Measurements from ENCODE around the gene ACSS1.

The ACSS1 gene

DNA sequence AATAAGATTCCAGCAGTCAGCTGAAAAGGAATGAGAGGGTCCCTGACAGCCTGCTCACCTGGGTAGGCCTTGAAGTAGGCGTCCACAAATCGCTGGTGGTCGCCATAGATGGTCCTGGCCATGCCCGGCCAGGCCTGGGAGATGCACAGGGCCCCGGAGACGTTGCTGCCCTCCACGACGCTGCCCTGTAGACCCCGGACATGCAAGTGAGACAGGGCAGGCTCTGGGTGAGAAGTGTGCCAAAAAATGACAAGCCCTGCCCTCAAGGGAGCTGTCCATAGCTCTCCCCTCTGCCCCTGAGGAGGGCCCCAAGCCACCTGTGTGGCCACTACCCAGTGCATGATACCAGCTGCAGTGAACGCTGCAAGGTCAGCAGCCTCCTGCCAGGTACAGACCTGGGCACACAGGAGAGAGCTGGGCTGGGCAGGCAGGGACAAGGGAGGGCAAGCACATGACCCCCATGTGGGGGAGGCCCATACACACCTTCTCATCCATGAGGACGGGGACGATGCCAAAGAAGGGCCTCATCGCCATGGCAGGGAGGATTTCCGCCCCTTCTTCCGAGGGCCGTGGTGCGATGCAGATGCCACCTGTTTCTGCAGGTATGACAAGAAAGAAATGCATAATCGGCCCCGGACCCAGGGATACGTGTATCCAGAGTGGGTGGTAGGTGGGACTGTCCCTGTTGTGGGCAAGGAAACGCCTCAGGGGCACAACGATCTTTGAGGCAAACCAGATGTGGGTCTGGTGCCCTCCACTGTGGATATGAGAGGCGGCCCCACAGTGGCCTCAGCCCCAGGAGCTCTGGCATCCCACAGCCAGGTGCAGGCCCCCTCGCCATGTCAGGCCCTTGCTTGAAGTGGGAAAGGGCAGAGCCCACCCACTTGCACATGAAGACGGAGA is 44.2 kb downstream of the ACSS1 start:
- TF ChIP-seq, protein P1, sequence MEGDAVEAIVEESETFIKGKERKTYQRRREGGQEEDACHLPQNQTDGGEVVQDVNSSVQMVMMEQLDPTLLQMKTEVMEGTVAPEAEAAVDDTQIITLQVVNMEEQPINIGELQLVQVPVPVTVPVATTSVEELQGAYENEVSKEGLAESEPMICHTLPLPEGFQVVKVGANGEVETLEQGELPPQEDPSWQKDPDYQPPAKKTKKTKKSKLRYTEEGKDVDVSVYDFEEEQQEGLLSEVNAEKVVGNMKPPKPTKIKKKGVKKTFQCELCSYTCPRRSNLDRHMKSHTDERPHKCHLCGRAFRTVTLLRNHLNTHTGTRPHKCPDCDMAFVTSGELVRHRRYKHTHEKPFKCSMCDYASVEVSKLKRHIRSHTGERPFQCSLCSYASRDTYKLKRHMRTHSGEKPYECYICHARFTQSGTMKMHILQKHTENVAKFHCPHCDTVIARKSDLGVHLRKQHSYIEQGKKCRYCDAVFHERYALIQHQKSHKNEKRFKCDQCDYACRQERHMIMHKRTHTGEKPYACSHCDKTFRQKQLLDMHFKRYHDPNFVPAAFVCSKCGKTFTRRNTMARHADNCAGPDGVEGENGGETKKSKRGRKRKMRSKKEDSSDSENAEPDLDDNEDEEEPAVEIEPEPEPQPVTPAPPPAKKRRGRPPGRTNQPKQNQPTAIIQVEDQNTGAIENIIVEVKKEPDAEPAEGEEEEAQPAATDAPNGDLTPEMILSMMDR (IDR thresholded peaks at IDR 0.05) = no peak

DNA sequence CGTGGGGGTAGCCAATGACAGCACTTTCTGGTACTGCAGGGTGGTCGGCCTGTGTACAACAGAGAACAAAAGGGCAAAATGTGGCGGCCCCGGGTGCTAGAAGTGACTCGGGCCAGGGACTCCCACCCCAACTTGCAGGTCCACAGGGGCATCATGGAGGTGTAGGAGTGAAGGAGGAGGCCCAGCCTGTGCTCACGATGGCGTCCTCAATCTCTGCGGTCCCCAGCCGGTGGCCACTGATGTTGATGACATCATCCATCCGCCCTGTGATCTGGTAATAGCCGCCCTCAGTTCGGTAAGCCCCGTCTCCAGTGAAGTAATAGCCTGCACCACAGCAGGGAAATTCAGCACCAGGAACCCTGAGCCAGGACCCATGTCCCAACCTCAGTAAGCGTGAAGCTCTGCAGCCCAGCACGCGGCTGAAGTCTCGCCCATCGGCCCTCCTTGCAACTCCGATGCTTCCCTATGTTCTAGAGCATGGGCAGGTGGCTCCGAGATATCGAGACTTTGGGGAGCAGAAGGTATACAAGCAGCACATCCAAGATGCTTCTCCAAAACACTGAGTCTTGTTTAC is 45.2 kb downstream of the ACSS1 start:
- TF ChIP-seq, protein P1 (IDR thresholded peaks at IDR 0.05) = no peak

DNA sequence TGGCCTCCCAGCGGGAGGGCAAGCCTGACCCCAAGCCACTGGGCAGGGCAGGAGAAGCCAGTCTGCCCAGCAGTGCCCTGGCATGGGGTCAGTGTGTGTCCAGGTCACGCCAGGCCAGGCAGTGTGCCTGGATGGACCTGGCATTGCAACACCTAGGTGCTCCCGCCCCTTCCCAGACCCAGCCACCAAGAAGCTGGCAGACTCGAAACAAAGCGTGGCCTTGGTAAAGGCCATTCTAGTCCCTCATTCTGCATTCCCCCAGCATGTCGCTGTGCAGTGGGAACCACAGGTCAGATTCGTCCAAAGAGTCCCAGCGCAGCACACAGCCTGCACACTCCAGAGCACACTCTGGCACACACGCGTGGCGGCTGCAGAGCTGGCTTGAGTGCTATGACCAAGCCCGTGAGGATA is 46.1 kb downstream of the ACSS1 start:
- TF ChIP-seq, protein P1 (IDR thresholded peaks at IDR 0.05) = no peak

DNA sequence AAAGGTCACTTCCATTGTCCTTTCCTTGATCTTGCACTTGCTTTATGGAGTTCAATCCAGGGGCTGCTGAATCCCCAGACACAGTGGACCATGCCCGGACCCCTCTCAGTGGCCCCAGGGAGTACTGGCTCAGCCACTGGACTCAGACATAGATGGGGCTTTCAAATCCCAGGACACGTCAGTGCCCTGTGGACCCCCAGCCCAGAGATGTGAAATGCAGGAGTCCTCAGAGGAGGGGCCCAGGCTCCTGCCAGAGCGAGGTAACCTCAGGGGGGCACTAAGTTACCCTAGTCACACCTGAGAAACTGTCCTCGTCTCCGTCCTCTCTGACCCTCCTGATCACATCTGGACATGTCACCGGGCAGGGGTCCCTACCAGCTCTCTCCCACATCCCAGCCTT is 46.7 kb downstream of the ACSS1 start:
- TF ChIP-seq, protein P1 (IDR thresholded peaks at IDR 0.05) = no peak

DNA sequence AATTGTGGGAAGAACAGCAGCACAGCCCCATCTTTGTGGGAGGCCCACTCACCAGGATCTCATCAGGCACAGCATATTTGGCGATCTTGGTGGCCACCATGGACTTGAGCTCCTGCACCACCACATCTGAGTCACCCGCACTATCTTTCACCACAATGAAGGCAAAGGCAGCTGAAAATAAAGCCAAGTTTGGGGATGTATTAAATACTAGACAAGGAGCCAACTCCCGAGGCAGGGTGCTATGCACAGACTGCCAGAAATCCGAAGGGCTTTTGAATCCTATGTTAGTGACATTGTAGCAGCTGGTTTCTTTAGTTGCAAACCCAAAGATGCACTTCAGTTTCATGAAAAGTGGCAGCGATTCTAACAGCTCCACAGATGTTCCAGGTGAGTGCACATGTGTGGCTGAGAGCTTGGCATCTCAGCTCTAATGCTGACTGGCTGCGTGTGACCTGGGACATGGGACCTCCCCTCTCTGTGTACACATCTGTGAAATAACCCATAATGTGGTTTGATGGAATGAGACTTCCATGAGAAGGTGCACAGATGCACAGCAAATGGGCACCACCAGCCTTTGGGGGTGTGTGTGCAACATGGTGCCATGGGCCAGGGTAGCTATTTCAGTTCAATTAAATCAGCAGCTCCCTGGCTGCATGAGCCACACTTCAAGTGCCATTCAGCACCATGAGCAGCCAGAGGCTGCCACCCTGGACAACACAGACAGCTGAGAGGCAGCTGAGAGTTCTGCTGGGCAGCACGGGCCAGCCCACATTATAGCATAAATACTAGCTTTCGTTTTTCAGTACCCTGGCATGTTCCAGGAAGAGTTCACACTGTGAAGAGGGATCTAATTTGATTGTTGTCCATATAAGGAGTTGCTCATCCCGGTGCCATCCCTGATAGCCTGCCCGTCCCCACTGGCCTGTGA is 48.5 kb downstream of the ACSS1 start:
- TF ChIP-seq, protein P1 (IDR thresholded peaks at IDR 0.05) = no peak

DNA sequence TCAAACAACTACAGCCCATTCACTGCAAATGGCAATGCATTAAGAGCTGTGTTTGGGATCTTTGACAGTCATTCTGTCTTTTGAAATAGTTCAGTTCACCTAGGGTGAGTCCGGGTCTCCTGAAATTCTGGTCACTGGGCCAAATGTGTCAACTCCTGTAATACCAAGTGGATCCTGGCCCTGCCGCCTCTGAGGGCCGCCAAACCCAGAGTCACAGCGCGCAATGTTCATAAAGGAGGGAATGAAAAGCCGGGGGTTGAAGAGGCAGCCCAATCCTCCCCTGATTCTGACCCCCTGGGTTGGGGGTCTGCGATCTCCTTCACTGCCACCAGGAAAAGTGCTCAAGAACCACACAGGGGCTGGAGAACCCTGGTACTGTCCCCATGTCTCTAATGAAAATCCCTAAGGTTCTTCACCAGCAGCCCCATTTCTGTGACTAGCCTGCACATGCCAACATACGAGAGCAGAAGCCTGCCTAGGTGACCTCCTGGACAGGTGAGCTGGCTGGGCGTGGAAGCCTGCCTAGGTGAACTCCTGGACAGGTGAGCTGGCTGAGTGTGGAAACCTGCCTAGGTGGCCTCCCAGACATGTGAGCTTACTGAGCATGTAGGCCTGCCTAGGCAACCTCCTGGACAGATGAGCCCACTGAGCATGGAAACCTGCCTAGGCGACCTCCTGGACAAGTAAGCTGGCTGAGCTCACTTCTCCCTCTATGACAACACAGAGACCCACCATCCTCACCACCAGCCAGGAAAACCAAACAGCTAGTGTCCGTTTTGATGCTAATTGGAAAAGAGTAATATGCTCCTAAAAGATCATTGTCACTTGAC is 49.3 kb downstream of the ACSS1 start:
- TF ChIP-seq, protein P1 (IDR thresholded peaks at IDR 0.05) = no peak
